ENCODE measurements around the gene ERO1B. TPM values are rescaled to one million over a fixed set of nuclear protein-coding genes. Genes with fewer than 3 reads are reported as not detected.

The ERO1B gene
- total RNA-seq, 1 experiment from 2014 or later = not detected

DNA sequence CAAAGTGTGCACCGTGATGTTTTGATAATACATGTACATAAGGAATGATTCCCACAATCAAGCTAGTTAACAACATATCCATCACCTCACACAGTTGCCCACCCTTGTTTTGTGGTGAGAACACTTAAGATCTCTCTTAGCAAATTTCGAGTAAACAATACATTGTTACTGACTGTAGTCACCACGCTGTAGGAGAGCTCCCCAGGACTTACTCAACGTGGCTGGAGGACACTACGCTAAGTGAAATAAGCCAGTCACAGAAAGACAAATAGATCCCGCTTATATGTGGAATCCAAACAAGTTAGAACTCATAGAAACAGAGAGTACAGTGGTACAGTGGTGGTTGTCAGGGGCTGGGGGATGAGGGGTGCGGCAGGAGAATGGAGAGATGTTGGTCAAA is 114.6 kb downstream of the ERO1B start:
- Histone ChIP-seq H3F3A (ENCODE audit: insufficient read depth, low read depth) (no peaks in the 10 kb centered on the region), H3K4me3 (no peak overlapping the region), H3K4me1 (replicated peaks; ENCODE audit: insufficient read depth) (0 out of 2 replicates have a peak, but pooled peaks cover 4% of the 10 kb centered on the region), H3K27me3 (ENCODE audit: insufficient read depth, low read depth) (peaks cover 8% of the 10 kb centered on the region; the same call in 1 of the 2 replicates), H3K9me2 (ENCODE audit: insufficient read depth) (no peaks in the 10 kb centered on the region), H3K4me2 (no peak overlapping the region), H2AFZ (no peak overlapping the region), H3K36me3 (ENCODE audit: low read depth) (no peaks in the 10 kb centered on the region), H3K79me2 (ENCODE audit: low read depth) (no peaks in the 10 kb centered on the region), H4K20me1 (ENCODE audit: insufficient read depth) (no peaks in the 10 kb centered on the region), H3K27ac (no peak overlapping the region), H3K9me3 (ENCODE audit: insufficient read depth, low read depth) (no peaks in the 10 kb centered on the region; the same call in 1 of the 2 replicates)
- CTCF ChIA-PET = no interaction called here
- intact Hi-C loops (cut with micrococcal nuclease; ENCODE audit: unreplicated experiment) = no loop called here
- BruUV-seq (replicated peaks) = no TSS peak
- DNase-seq = no peak
- TF ChIP-seq EZH2 (IDR thresholded peaks at IDR 0.05; ENCODE audit: low read depth) = no peak
- TF ChIP-seq, protein P1, sequence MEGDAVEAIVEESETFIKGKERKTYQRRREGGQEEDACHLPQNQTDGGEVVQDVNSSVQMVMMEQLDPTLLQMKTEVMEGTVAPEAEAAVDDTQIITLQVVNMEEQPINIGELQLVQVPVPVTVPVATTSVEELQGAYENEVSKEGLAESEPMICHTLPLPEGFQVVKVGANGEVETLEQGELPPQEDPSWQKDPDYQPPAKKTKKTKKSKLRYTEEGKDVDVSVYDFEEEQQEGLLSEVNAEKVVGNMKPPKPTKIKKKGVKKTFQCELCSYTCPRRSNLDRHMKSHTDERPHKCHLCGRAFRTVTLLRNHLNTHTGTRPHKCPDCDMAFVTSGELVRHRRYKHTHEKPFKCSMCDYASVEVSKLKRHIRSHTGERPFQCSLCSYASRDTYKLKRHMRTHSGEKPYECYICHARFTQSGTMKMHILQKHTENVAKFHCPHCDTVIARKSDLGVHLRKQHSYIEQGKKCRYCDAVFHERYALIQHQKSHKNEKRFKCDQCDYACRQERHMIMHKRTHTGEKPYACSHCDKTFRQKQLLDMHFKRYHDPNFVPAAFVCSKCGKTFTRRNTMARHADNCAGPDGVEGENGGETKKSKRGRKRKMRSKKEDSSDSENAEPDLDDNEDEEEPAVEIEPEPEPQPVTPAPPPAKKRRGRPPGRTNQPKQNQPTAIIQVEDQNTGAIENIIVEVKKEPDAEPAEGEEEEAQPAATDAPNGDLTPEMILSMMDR (conservative IDR thresholded peaks at IDR 0.05) = no peak
- POLR2A ChIA-PET (ENCODE audit: unreplicated experiment) = no interaction called here

DNA sequence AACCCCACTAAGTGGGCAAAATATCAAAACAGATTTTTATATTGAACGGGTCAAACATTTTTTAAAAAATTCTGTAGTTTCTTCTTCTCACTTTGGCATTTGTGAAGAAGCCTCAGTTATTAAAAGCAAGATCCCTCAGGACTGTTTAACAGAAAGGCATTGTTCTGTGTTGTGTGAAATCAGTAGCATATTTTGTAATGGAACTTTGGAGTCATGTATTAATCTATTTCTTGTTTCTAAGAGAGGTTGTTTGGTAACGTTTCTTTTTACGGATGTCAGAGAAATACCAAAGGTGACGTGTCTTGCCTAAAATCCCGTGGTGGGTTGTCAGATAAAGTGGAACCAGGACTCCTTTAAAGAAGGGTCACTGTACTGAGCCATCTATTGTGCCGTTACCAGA is 115.7 kb downstream of the ERO1B start:
- POLR2A ChIA-PET (ENCODE audit: unreplicated experiment) = no interaction called here
- Histone ChIP-seq H3K4me1 (replicated peaks; ENCODE audit: insufficient read depth) (0 out of 2 replicates have a peak, but pooled peaks cover 4% of the 10 kb centered on the region), H3K27ac (no peak overlapping the region), H2AFZ (no peak overlapping the region), H3K4me3 (no peak overlapping the region), H3K9me3 (ENCODE audit: insufficient read depth, low read depth) (no peaks in the 10 kb centered on the region; the same call in 1 of the 2 replicates), H3F3A (ENCODE audit: insufficient read depth, low read depth) (no peaks in the 10 kb centered on the region), H3K36me3 (ENCODE audit: low read depth) (no peaks in the 10 kb centered on the region), H4K20me1 (ENCODE audit: insufficient read depth) (no peaks in the 10 kb centered on the region), H3K79me2 (ENCODE audit: low read depth) (no peaks in the 10 kb centered on the region), H3K4me2 (no peak overlapping the region), H3K27me3 (ENCODE audit: insufficient read depth, low read depth) (peaks cover 8% of the 10 kb centered on the region; the same call in 1 of the 2 replicates), H3K9me2 (ENCODE audit: insufficient read depth) (no peaks in the 10 kb centered on the region)
- no peak for DNase-seq
- intact Hi-C loops (cut with micrococcal nuclease; ENCODE audit: unreplicated experiment) = no loop called here
- CTCF ChIA-PET = no interaction called here
- no peak for TF ChIP-seq EZH2 (IDR thresholded peaks at IDR 0.05; ENCODE audit: low read depth)
- TF ChIP-seq, protein P1 (conservative IDR thresholded peaks at IDR 0.05) = no peak
- no TSS peak for BruUV-seq (replicated peaks)

Other genes starting within 250 kb of the ERO1B start
- not detected in 2 replicates for gene NID1, start 216.9 kb downstream of the ERO1B start, total RNA-seq (2021)
- gene GPR137B, start 139.4 kb downstream of the ERO1B start, total RNA-seq (2021) = not detected in 2 replicates
- not detected in 2 replicates for gene EDARADD, start 112.3 kb upstream of the ERO1B start, total RNA-seq (2021)
- 36.4 and 59.2 TPM in 2 replicates for gene LGALS8, start 242.0 kb upstream of the ERO1B start, total RNA-seq (2021)